A673 (cell line): Measurements from ENCODE around the gene SNTG2. TPM values are rescaled to one million over a fixed set of nuclear protein-coding genes. Genes with fewer than 3 reads are reported as not detected.

ENCODE experiments used
- BruUV-seq: library from RNA; stranded (reverse); fragments of 400-500 nt; replicated peaks from 2 replicates; lab custom pipeline; 2021; lab: Mats Ljungman, UMichigan
- CTCF ChIA-PET: fragments of 300-600 bp; sonication (Branson Sonifier 250); formaldehyde crosslinking; loops from one replicate; lab custom pipeline; 2022; ENCODE audit warnings: antibody characterized with exemption; lab: Charles Lee
- POLR2A ChIA-PET: fragments of 300-600 bp; sonication (Branson Sonifier 250); formaldehyde crosslinking; loops from one replicate; lab custom pipeline; 2022; ENCODE audit warnings: antibody characterized with exemption; ENCODE audit not compliant: low non-redundant PET; lab: Charles Lee
- DNase-seq: peaks from one replicate; pipeline ENCODE4 v3.0.0-alpha.2; 2015; ENCODE audit warnings: low spot score
- H3K27ac ChIP-seq: fragments of 200-600 bp; sonication (generic); 2 replicates; pipeline ENCODE4 v1.5.1; 2016; ENCODE audit warnings: mixed run types, low read depth, mild to moderate bottlenecking, mixed read lengths, antibody characterized with exemption, low read length; ENCODE audit not compliant: poor library complexity, severe bottlenecking
- H3K27me3 ChIP-seq: fragments of 200-600 bp; sonication (generic); replicated peaks from 2 replicates; pipeline ENCODE4 v1.6.1; 2017; ENCODE audit warnings: mixed run types, low read depth, mild to moderate bottlenecking, mixed read lengths, antibody characterized with exemption, low read length; ENCODE audit not compliant: insufficient read depth, poor library complexity
- H3K36me3 ChIP-seq: fragments of 200-600 bp; sonication (generic); 2 replicates; pipeline ENCODE4 v1.6.1; 2016; ENCODE audit warnings: mixed run types, mild to moderate bottlenecking, mixed read lengths, antibody characterized with exemption, low read length; ENCODE audit not compliant: insufficient read depth, poor library complexity, severe bottlenecking
- H3K4me1 ChIP-seq: fragments of 200-600 bp; sonication (generic); 2 replicates; pipeline ENCODE4 v1.6.1; 2017; ENCODE audit warnings: mixed run types, mild to moderate bottlenecking, mixed read lengths, antibody characterized with exemption, low read length; ENCODE audit not compliant: insufficient read depth, poor library complexity, severe bottlenecking
- H3K4me3 ChIP-seq: fragments of 200-600 bp; sonication (generic); 2 replicates; pipeline ENCODE4 v1.5.1; 2016; ENCODE audit warnings: low read depth, mixed run types, mild to moderate bottlenecking, mixed read lengths, low read length; ENCODE audit not compliant: poor library complexity, severe bottlenecking
- H3K9me3 ChIP-seq: fragments of 200-600 bp; sonication (generic); 2 replicates; pipeline ENCODE4 v1.6.1; 2016; ENCODE audit warnings: mixed run types, low read depth, mild to moderate bottlenecking, mixed read lengths, antibody characterized with exemption, low read length; ENCODE audit not compliant: poor library complexity, severe bottlenecking
- EZH2 ChIP-seq: fragments of 200-600 bp; sonication (generic); IDR thresholded peaks from 2 replicates; pipeline ENCODE4 v1.6.1; 2017; ENCODE audit warnings: borderline replicate concordance, low read depth, mild to moderate bottlenecking, mixed read lengths, antibody characterized with exemption, low read length; ENCODE audit not compliant: poor library complexity, severe bottlenecking
- intact Hi-C: fragments of 100-400 bp; cut with micrococcal nuclease; formaldehyde crosslinking; loops from one replicate; pipeline ENCODE4 v1.10.0; 2022; ENCODE audit not compliant: unreplicated experiment
- total RNA-seq: library from RNA; stranded (reverse); gene quantifications from 2 replicates; pipeline ENCODE4 v1.2.3, GENCODE V29; 2021
- TF ChIP-seq, protein P1 (sequence below): fragments of 300-800, 200-600 bp; sonication (generic); conservative IDR thresholded peaks from 2 replicates; pipeline ENCODE4 v1.5.1; 2017; ENCODE audit warnings: low read depth, mild to moderate bottlenecking, antibody characterized with exemption, low read length, moderate library complexity, mixed read lengths

SNTG2 gene
- total RNA-seq, 1 experiment from 2014 or later: 3.7 TPM

DNA sequence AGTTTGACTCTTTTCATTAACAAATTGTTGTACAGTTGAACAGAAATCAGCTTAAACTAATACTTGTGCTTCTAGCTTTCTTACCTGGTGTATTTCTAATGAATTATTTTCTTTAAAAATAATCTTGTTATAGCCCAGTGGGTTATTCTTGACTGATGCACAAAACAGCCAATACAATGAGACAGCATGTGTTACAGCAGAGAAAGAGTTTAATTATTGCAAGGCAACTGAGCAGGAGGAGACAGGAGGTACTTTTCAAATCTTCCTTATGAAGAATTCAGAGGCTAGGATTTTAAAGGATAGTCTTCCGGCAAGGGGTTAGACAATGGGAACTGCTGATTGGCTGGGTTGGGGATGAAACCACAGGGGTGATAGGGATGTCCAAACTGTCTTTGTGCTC lies 398.1 kb downstream of the SNTG2 start:
- BruUV-seq: no TSS peak

DNA sequence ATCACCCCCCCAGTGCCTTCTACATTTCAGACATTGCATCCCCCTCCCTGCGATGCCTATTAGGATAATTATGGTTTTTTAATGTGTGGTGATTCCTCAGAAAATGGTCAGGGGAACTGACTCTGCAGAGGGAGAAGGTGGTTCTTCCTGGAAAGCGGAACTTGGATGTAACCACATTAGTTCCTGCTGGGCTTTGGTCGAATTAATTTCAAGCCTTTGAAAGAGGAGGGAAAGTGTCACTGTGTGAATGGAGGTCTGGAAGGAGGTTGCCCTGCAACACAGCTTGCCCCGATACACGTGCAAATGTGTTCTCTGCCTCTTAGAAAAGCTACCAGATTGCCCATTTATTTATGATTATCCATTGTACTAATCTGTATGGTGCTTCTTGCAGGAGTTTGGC lies 399.5 kb downstream of the SNTG2 start:
- no TSS peak for BruUV-seq
- CTCF ChIA-PET: no interaction called here

More for the DNA sequence above, 398.1 kb downstream of the SNTG2 start:
- no peaks in the 10 kb centered on the region for H3K36me3 ChIP-seq
- no peaks in the 10 kb centered on the region for H3K27me3 ChIP-seq
- POLR2A ChIA-PET: no interaction called here
- H3K9me3 ChIP-seq: peaks cover 14% of the 10 kb centered on the region
- DNase-seq: no peak
- no peak overlapping the region for H3K4me3 ChIP-seq
- CTCF ChIA-PET: no interaction called here
- intact Hi-C loops: no loop called here
- H3K4me1 ChIP-seq: no peaks in the 10 kb centered on the region
- no peak overlapping the region for H3K27ac ChIP-seq
- TF ChIP-seq EZH2: no peak
- TF ChIP-seq, protein P1, sequence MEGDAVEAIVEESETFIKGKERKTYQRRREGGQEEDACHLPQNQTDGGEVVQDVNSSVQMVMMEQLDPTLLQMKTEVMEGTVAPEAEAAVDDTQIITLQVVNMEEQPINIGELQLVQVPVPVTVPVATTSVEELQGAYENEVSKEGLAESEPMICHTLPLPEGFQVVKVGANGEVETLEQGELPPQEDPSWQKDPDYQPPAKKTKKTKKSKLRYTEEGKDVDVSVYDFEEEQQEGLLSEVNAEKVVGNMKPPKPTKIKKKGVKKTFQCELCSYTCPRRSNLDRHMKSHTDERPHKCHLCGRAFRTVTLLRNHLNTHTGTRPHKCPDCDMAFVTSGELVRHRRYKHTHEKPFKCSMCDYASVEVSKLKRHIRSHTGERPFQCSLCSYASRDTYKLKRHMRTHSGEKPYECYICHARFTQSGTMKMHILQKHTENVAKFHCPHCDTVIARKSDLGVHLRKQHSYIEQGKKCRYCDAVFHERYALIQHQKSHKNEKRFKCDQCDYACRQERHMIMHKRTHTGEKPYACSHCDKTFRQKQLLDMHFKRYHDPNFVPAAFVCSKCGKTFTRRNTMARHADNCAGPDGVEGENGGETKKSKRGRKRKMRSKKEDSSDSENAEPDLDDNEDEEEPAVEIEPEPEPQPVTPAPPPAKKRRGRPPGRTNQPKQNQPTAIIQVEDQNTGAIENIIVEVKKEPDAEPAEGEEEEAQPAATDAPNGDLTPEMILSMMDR: no peak

DNA sequence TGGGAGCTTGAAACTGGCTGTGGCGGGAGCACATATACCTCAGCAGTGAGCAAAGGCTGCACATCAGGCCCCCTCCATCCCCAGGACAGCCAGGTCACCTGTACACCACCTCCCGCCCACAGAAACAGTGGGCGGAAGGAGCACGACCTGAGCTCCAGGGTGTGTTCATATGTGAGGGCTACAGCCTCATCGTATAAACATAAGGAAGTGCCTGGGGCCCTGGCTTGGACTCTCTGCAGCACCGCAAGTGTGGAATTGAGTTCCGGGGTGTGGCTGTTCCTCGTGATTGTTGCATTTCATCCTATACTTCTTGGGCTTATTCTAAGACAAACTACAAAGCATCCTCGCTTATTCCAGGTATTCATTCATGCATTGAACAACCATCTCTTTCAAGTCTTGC lies 402.5 kb downstream of the SNTG2 start:
- no peak for DNase-seq
- intact Hi-C loops: no loop called here
- no peak overlapping the region for H3K27ac ChIP-seq
- BruUV-seq: no TSS peak
- H3K4me1 ChIP-seq: no peaks in the 10 kb centered on the region
- no peaks in the 10 kb centered on the region for H3K36me3 ChIP-seq
- peaks cover 14% of the 10 kb centered on the region for H3K9me3 ChIP-seq
- ChIA-PET POLR2A (no interaction called here), CTCF (no interaction called here)
- TF ChIP-seq, protein P1: no peak
- TF ChIP-seq EZH2: no peak
- H3K27me3 ChIP-seq: no peaks in the 10 kb centered on the region
- no peak overlapping the region for H3K4me3 ChIP-seq

More for the DNA sequence above, 399.5 kb downstream of the SNTG2 start:
- intact Hi-C loops: no loop called here
- no peaks in the 10 kb centered on the region for H3K27me3 ChIP-seq
- H3K36me3 ChIP-seq: no peaks in the 10 kb centered on the region
- no peak for DNase-seq
- H3K27ac ChIP-seq: no peak overlapping the region
- H3K9me3 ChIP-seq: peaks cover 14% of the 10 kb centered on the region
- no peaks in the 10 kb centered on the region for H3K4me1 ChIP-seq
- TF ChIP-seq, protein P1: no peak
- no peak for TF ChIP-seq EZH2
- H3K4me3 ChIP-seq: no peak overlapping the region
- POLR2A ChIA-PET: no interaction called here
